HG03175 (cell line): ENCODE measurements around the gene NTF3.
"Not testable (repeated sequence)": the region's sequence is repeated elsewhere in the genome, so short reads cannot be mapped to it uniquely, and the experiment has no call there.

ENCODE experiments used
- ATAC-seq: cut with Tn5 transposase; IDR thresholded peaks from one replicate; pipeline ENCODE4 v1.9.1; 2021; ENCODE audit warnings: mild to moderate bottlenecking, moderate library complexity; ENCODE audit not compliant: unreplicated experiment

Gene NTF3

DNA sequence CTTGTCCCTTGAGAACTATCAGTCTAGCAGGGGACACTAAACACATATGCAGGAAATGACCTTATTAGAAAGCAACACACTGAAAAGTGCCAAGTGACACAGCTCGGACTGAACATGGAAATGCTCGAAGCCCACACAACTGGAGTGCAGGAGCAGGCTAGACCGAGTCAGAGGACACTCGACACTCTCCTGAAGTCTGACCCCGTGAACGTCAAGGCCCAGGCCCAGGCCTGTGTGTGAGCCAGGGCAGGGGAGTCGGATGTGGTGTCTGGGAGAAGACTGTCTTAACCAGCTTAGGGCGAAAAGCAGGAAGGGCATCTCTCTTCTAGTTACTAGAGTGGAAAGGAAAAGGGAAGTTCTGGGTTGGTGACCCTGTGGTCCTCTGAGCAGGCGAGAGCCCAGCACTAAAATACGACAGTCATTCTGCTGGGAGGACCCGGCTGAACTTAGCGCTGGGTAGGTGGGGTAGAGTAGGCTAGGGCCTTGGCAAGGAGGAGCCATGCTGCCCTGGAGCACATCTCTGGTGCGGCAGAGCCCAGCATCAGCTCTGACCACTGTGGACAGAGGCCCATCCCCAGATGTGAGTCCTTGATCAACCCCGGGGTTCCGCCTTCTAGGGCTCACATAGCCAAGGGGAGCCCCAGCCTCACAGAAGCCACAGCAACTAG is 93.0 kb downstream of the NTF3 start:
- no peak for ATAC-seq

DNA sequence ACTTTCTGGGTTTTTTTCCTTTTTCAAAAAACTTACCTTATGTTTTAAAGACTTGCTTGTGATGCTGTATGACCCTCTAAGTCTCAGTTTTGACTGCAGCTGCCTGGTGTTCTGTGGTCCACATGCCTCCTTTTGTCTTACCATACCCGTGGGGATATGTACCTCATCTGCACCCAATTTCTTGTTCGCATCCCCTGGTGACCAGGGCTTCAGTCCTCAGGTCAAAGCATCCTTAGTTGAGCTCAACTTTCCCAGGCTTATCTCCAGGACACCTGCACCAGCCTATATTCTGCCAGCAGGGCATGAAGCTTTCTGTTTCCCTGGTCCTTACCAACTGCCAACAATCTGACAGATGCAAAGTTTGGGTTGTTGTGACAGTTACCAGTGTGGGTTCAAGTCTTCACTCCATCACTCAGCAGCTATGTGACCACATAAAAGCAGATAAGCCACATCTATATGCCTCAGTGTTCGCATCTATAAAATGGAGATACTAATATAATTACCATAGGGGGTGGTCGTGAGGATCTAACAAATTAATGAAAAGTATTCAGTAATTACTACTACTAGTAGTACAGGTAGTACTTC is 94.0 kb downstream of the NTF3 start:
- no peak for ATAC-seq

GRCh38 chr12:5533368-5533767 is 101.5 kb downstream of the NTF3 start:
- no peak for ATAC-seq

DNA sequence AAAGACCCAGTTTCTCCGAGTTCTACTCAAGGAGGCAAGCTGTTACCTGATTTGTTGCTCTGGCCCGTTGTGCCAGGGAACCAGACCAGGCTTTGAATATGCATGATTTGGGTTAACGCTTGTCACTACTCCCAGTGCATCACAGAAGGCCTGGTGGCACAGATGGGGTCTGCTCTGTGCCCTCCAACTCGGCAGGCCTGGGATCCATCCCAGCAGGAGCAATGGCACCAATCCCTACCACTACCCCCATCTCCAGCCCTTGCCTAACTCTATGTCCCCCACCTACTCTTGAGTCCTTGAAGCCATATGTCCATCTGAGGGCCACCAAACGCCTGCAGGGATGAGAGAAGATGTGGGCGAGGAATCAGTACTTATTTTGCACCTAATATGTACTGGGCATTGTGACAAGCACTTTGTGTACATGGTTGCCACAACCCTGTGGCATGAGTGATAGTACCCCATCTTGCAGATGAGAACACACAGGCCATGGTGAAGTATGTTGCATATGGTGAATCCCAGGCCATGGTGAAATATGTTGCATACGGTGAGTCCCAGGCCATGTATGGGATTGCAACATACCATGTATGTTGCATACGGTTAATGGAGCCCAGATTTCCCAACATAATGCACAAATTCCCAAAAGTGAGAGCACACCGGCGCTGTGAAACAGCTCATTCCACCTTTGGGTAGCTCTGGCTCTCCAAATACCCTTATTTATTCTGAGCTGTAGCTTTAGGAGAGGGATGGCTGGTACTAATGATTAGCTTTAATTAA is 102.7 kb downstream of the NTF3 start:
- ATAC-seq, result no peak

- no peak for ATAC-seq
These were observed 103.6 kb downstream of the NTF3 start for GRCh38 chr12:5535541-5535940.

DNA sequence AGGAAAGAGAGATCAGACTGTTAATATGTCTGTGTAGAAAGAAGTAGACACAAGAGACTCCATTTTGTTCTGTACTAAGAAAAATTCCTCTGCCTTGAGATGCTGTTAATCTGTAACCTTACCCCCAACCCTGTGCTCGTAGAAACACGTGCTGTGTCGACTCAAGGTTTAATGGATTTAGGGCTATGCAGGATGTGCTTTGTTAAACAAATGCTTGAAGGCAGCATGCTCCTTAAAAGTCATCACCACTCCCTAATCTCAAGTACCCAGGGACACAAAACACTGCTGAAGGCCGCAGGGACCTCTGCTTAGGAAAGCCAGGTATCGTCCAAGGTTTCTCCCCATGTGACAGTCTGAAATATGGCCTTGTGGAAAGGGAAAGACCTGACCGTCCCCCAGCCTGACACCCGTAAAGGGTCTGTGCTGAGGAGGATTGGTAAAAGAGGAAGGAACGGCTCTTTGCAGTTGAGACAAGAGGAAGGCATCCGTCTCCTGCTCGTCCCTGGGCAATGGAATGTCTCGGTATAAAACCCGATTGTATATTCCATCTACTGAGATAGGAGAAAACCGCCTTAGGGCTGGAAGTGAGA is 105.2 kb downstream of the NTF3 start:
- not testable (repeated sequence) for ATAC-seq

DNA sequence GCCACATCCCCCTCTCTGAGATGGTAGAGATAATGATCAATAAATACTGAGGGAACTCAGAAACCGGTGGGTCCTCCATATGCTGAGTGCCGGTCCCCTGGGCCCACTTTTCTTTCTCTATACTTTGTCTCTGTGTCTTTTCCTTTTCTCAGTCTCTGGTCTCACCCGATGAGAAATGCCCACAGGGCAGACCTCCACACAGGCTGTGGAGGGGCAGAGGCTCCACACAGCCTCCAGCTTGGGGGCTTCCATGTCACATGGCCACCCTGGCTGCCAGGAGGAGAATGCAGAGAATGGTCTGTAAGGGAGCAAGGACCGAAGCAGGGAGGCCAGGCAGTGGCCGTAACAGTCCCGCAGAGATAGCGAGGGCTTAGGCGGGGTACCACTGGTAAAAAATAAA is 105.9 kb downstream of the NTF3 start:
- ATAC-seq, result no peak
